ENCODE results near the gene COA8.
A peak's percentile ranks its signal among the peaks of the same experiment; 100 is the strongest.

DNA sequence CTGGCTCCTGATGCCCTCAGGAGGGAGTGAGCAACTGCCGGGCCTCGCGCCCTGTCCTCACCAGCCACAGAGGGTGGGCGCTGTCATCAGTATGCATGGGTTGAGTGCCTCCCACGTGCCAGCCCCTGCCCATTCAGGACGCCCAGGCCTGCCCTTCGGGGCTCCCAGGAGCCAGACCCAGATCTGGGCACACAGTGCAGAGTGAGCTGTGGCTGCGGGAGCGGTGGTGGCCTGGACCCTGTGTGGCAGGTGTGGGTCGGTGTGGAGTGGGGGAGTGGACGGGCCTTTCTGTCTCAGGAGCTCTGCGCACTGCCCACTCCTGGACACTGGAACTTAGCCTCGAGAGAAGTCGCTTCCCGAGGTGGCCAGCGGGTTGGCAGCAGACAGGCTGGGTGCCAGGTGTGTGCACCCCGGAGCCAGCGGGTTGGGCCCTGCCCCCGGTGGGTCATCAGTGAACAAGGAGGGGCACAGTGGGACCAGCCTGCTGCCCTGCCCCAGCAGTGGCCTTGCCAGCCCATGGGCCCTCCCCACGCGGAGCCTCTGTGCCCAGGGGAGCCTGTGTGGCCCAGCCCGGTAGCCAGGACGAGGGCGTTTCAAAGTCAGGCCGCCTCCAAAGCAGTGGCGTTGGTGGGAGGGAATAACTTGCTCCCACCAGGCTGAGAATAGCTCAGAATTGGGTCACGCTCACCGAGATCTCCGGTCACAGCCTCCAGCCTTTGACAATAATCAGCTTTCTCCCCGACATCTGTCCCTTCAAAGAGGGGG lies 24.3 kb upstream of the COA8 start:
- TF ChIP-seq, protein P1, sequence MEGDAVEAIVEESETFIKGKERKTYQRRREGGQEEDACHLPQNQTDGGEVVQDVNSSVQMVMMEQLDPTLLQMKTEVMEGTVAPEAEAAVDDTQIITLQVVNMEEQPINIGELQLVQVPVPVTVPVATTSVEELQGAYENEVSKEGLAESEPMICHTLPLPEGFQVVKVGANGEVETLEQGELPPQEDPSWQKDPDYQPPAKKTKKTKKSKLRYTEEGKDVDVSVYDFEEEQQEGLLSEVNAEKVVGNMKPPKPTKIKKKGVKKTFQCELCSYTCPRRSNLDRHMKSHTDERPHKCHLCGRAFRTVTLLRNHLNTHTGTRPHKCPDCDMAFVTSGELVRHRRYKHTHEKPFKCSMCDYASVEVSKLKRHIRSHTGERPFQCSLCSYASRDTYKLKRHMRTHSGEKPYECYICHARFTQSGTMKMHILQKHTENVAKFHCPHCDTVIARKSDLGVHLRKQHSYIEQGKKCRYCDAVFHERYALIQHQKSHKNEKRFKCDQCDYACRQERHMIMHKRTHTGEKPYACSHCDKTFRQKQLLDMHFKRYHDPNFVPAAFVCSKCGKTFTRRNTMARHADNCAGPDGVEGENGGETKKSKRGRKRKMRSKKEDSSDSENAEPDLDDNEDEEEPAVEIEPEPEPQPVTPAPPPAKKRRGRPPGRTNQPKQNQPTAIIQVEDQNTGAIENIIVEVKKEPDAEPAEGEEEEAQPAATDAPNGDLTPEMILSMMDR (IDR thresholded peaks at IDR 0.05) = no peak
- no peak for TF ChIP-seq POLR2A (IDR thresholded peaks at IDR 0.05)
- TF ChIP-seq POLR2AphosphoS5 (IDR thresholded peaks at IDR 0.05) = peak in 2 of 4 donors; percentile 16 to 37

Data from sigmoid colon (tissue), 4 donors.